Neural cell (in vitro differentiated cells): ENCODE data around the gene CDH4. TPM values are rescaled to one million over a fixed set of nuclear protein-coding genes. Genes with fewer than 3 reads are reported as not detected.

Experiments used
- H2AFZ ChIP-seq: fragments of 200-600, 300-800 bp; sonication (generic), shearing (Covaris generic); 2 replicates; pipeline ENCODE4 v1.6.0; 2014; ENCODE audit warnings: low read depth, mild to moderate bottlenecking, antibody characterized with exemption, low read length, moderate library complexity
- H3F3A ChIP-seq: fragments of 200-600 bp; shearing (Covaris generic); 2 replicates; pipeline ENCODE4 v1.6.1; 2016; ENCODE audit warnings: mild to moderate bottlenecking, moderate library complexity, mixed read lengths, antibody characterized with exemption, low read length; ENCODE audit not compliant: insufficient read depth, poor library complexity, severe bottlenecking
- H3K27ac ChIP-seq: fragments of 200-600, 300-800 bp; sonication (generic), shearing (Covaris generic); 2 replicates; pipeline ENCODE4 v1.5.1; 2014; ENCODE audit warnings: mild to moderate bottlenecking, low read length, moderate library complexity
- H3K27me3 ChIP-seq: fragments of 300-800, 200-600 bp; sonication (generic), shearing (Covaris generic); 2 replicates; pipeline ENCODE4 v1.6.0; 2014; ENCODE audit warnings: mild to moderate bottlenecking, low read depth, low read length, moderate library complexity; ENCODE audit not compliant: insufficient read depth
- H3K36me3 ChIP-seq: fragments of 300-800, 200-600 bp; sonication (generic), shearing (Covaris generic); 2 replicates; pipeline ENCODE4 v1.5.1; 2014; ENCODE audit warnings: mild to moderate bottlenecking, antibody characterized with exemption, low read length, moderate library complexity; ENCODE audit not compliant: insufficient read depth
- H3K4me2 ChIP-seq: fragments of 300-800, 200-600 bp; sonication (generic), shearing (Covaris generic); 2 replicates; pipeline ENCODE4 v1.6.0; 2014; ENCODE audit warnings: mild to moderate bottlenecking, low read length
- H3K4me3 ChIP-seq: fragments of 300-800, 200-600 bp; sonication (generic), shearing (Covaris generic); 2 replicates; pipeline ENCODE4 v1.5.1; 2014; ENCODE audit warnings: mild to moderate bottlenecking, low read length, moderate library complexity
- H3K79me2 ChIP-seq: fragments of 200-600 bp; shearing (Covaris generic); replicated peaks from 2 replicates; pipeline ENCODE4 v1.6.0; 2014; ENCODE audit warnings: mild to moderate bottlenecking, low read length, moderate library complexity; ENCODE audit not compliant: insufficient read depth
- H3K9ac ChIP-seq: fragments of 300-800, 200-600 bp; sonication (generic), shearing (Covaris generic); 2 replicates; pipeline ENCODE4 v1.6.1; 2016; ENCODE audit warnings: mild to moderate bottlenecking, low read length, mixed read lengths
- H3K9me2 ChIP-seq: fragments of 200-600 bp; shearing (Covaris generic); 2 replicates; pipeline ENCODE4 v1.6.1; 2016; ENCODE audit warnings: mild to moderate bottlenecking, low read length, mixed read lengths; ENCODE audit not compliant: insufficient read depth
- H3K9me3 ChIP-seq: fragments of 200-600, 300-800 bp; sonication (generic), shearing (Covaris generic); 2 replicates; pipeline ENCODE4 v1.6.1; 2016; ENCODE audit warnings: mild to moderate bottlenecking, mixed run types, low read length, moderate library complexity, mixed read lengths
- H4K20me1 ChIP-seq: fragments of 200-600 bp; shearing (Covaris generic); 2 replicates; pipeline ENCODE4 v1.6.1; 2016; ENCODE audit warnings: mild to moderate bottlenecking, mixed run types; ENCODE audit not compliant: insufficient read depth
- CTCF ChIP-seq: fragments of 450-650 bp; IDR thresholded peaks from 2 replicates; pipeline ENCODE4 v1.5.1; 2014; ENCODE audit warnings: antibody characterized with exemption, mild to moderate bottlenecking, moderate library complexity; ENCODE audit not compliant: poor library complexity, severe bottlenecking
- EP300 ChIP-seq: fragments of 450-650 bp; conservative IDR thresholded peaks from 2 replicates; pipeline ENCODE4 v1.6.1; 2014; ENCODE audit warnings: antibody characterized with exemption, mild to moderate bottlenecking, moderate library complexity; ENCODE audit not compliant: poor library complexity, severe bottlenecking
- EZH2 ChIP-seq: fragments of 200-600, 300-800 bp; shearing (Covaris generic), sonication (generic); IDR thresholded peaks from 2 replicates; pipeline ENCODE4 v1.6.1; 2014; ENCODE audit warnings: antibody characterized with exemption, low read length, borderline replicate concordance, mild to moderate bottlenecking; ENCODE audit not compliant: insufficient read depth, poor library complexity, severe bottlenecking
- MXI1 ChIP-seq: fragments of 450-650 bp; conservative IDR thresholded peaks from 2 replicates; pipeline ENCODE4 v1.6.1; 2014; ENCODE audit warnings: antibody characterized with exemption, mild to moderate bottlenecking; ENCODE audit not compliant: poor library complexity, severe bottlenecking
- POLR2AphosphoS5 ChIP-seq: IDR thresholded peaks from 2 replicates; pipeline ENCODE4 v1.6.1; 2012
- RAD21 ChIP-seq: fragments of 450-650 bp; conservative IDR thresholded peaks from 2 replicates; pipeline ENCODE4 v1.6.1; 2014; ENCODE audit warnings: antibody characterized with exemption, mild to moderate bottlenecking, moderate library complexity
- SMC3 ChIP-seq: fragments of 450-650 bp; conservative IDR thresholded peaks from 2 replicates; pipeline ENCODE4 v1.6.1; 2014; ENCODE audit warnings: antibody characterized with exemption, mild to moderate bottlenecking, moderate library complexity; ENCODE audit not compliant: poor library complexity
- TAF1 ChIP-seq: IDR thresholded peaks from 2 replicates; pipeline ENCODE4 v1.6.1; 2012; ENCODE audit warnings: low read depth
- polyA plus RNA-seq: library from polyadenylated mRNA; depleted of rRNA; stranded (reverse); fragments of >200 nt; gene quantifications from 2 replicates; pipeline ENCODE4 v1.2.3, GENCODE V29; 2014
- TF ChIP-seq, protein P1 (sequence below): IDR thresholded peaks from 2 replicates; pipeline ENCODE4 v1.6.1; 2012; ENCODE audit warnings: borderline replicate concordance

Gene CDH4
- polyA plus RNA-seq, 1 donor from 2014 or later: 24.6 TPM

GRCh38 chr20:61682114-61682995 lies 430.3 kb downstream of the CDH4 start:
- no peaks in the 10 kb centered on the region for H4K20me1 ChIP-seq
- TF ChIP-seq EP300: no peak
- TF ChIP-seq CTCF: no peak
- TF ChIP-seq, protein P1, sequence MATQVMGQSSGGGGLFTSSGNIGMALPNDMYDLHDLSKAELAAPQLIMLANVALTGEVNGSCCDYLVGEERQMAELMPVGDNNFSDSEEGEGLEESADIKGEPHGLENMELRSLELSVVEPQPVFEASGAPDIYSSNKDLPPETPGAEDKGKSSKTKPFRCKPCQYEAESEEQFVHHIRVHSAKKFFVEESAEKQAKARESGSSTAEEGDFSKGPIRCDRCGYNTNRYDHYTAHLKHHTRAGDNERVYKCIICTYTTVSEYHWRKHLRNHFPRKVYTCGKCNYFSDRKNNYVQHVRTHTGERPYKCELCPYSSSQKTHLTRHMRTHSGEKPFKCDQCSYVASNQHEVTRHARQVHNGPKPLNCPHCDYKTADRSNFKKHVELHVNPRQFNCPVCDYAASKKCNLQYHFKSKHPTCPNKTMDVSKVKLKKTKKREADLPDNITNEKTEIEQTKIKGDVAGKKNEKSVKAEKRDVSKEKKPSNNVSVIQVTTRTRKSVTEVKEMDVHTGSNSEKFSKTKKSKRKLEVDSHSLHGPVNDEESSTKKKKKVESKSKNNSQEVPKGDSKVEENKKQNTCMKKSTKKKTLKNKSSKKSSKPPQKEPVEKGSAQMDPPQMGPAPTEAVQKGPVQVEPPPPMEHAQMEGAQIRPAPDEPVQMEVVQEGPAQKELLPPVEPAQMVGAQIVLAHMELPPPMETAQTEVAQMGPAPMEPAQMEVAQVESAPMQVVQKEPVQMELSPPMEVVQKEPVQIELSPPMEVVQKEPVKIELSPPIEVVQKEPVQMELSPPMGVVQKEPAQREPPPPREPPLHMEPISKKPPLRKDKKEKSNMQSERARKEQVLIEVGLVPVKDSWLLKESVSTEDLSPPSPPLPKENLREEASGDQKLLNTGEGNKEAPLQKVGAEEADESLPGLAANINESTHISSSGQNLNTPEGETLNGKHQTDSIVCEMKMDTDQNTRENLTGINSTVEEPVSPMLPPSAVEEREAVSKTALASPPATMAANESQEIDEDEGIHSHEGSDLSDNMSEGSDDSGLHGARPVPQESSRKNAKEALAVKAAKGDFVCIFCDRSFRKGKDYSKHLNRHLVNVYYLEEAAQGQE: no peak
- no peak for TF ChIP-seq RAD21
- TF ChIP-seq MXI1: no peak
- TF ChIP-seq POLR2AphosphoS5: no peak
- TF ChIP-seq TAF1: no peak
- no peak for TF ChIP-seq SMC3
- TF ChIP-seq EZH2: no peak
- H3K9me3 ChIP-seq: no peaks in the 10 kb centered on the region
- H3K27me3 ChIP-seq: no peaks in the 10 kb centered on the region
- no peaks in the 10 kb centered on the region for H3F3A ChIP-seq
- no peak overlapping the region for H3K4me3 ChIP-seq
- no peaks in the 10 kb centered on the region for H3K9me2 ChIP-seq
- no peak overlapping the region for H3K4me2 ChIP-seq
- no peak overlapping the region for H3K27ac ChIP-seq
- H3K9ac ChIP-seq: no peak overlapping the region
- H2AFZ ChIP-seq: no peak overlapping the region
- H3K79me2 ChIP-seq: no peaks in the 10 kb centered on the region
- no peaks in the 10 kb centered on the region for H3K36me3 ChIP-seq

GRCh38 chr20:61682996-61683681 lies 431.1 kb downstream of the CDH4 start:
- Histone ChIP-seq H3K9me2 (no peaks in the 10 kb centered on the region), H3K36me3 (no peaks in the 10 kb centered on the region), H3K4me3 (no peak overlapping the region), H3K9ac (no peak overlapping the region), H3K79me2 (no peaks in the 10 kb centered on the region), H3K27me3 (no peaks in the 10 kb centered on the region), H3K9me3 (no peaks in the 10 kb centered on the region), H3K4me2 (no peak overlapping the region), H3K27ac (no peak overlapping the region), H3F3A (no peaks in the 10 kb centered on the region), H4K20me1 (no peaks in the 10 kb centered on the region), H2AFZ (no peak overlapping the region)
- TF ChIP-seq TAF1: no peak
- TF ChIP-seq EZH2: no peak
- no peak for TF ChIP-seq RAD21
